Gastrocnemius medialis (tissue), 4 donors: Measurements from ENCODE around the gene TMEM201.

Experiments
- POLR2A ChIP-seq, 2 donors: fragments of 450-650 bp; IDR thresholded peaks; one replicate each; pipeline ENCODE4 v1.6.1; 2017; ENCODE audit warnings: antibody characterized with exemption in 2 of 2, mild to moderate bottlenecking in 2 of 2, moderate library complexity in 2 of 2
- TF ChIP-seq, protein P1 (sequence below), 5 experiments: fragments of 450-650 bp in 3 of 5; fragments of 200-600 bp in 2 of 5; sonication (generic) in 2 of 5; IDR thresholded peaks in 4 of 5; conservative IDR thresholded peaks in 1 of 5; 1 replicate in 4 of 5; 2 replicates in 1 of 5; pipeline ENCODE4 v1.5.1; 2016 to 2019; ENCODE audit warnings: antibody characterized with exemption in 5 of 5, mild to moderate bottlenecking in 3 of 5, moderate library complexity in 3 of 5

DNA sequence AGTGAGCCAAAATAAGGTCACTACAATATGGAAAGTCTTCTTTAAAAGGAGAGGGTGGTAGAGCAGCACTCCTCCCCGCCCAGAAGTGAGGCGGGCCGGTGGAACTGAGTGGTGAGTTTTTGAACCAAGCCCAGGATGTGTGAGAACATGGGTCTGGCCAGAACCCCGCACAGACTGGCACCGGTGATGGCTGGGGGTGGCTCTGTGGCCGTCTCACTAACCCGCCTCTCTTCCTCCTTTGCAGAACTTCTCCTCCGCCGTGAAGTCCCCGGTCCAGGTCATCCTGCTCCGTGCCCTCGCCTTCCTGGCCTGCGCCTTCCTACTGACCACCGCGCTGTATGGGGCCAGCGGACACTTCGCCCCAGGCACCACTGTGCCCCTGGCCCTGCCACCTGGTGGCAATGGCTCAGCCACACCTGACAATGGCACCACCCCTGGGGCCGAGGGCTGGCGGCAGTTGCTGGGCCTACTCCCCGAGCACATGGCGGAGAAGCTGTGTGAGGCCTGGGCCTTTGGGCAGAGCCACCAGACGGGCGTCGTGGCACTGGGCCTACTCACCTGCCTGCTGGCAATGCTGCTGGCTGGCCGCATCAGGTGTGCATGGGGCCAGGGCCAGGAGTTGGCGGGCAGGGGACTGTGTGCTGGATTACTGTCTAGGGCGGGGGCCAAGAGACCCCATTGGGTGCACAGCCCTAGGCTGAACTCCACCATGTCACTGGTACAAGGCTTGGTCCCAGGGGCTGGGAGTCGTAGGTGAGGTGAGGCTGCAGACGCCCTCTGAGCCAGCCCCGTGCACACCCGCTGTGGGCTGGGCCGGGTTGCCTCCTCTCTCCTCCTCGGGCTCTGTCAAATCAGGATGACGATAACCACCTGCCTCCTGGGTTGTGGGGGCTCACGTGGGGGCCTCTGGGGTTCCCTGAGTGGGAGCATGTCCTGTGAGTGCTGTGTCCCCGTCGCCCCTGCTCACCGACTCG, 12.4 kb downstream of the TMEM201 start:
- TF ChIP-seq, protein P1, sequence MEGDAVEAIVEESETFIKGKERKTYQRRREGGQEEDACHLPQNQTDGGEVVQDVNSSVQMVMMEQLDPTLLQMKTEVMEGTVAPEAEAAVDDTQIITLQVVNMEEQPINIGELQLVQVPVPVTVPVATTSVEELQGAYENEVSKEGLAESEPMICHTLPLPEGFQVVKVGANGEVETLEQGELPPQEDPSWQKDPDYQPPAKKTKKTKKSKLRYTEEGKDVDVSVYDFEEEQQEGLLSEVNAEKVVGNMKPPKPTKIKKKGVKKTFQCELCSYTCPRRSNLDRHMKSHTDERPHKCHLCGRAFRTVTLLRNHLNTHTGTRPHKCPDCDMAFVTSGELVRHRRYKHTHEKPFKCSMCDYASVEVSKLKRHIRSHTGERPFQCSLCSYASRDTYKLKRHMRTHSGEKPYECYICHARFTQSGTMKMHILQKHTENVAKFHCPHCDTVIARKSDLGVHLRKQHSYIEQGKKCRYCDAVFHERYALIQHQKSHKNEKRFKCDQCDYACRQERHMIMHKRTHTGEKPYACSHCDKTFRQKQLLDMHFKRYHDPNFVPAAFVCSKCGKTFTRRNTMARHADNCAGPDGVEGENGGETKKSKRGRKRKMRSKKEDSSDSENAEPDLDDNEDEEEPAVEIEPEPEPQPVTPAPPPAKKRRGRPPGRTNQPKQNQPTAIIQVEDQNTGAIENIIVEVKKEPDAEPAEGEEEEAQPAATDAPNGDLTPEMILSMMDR (IDR thresholded peaks at IDR 0.05 in 4 of 5, conservative IDR thresholded peaks at IDR 0.05 in 1 of 5) = no peak
- no peak for TF ChIP-seq POLR2A (IDR thresholded peaks at IDR 0.05)
